ENCODE measurements around the gene TMEM132E.

The TMEM132E gene

DNA sequence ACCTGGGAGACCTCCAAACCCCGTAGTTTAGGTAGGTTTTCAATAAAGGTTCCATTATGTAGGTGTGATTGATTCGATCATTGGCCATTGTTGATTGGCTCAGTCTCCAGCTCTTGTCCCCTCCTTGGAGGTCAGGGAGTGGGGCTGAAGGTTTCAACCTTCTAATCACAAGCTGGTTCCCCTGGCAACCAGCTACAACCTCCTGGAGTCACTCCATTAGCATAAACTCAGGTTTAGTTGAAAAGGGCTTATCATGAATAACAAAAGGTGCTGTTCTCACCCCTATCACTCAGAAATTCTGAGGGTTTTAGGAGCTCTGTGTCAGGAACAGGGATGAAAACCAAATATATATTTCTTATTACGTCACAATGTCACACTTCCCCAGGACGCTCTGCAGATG, 28.5 kb downstream of the TMEM132E start:
- DNase-seq = no peak

DNA sequence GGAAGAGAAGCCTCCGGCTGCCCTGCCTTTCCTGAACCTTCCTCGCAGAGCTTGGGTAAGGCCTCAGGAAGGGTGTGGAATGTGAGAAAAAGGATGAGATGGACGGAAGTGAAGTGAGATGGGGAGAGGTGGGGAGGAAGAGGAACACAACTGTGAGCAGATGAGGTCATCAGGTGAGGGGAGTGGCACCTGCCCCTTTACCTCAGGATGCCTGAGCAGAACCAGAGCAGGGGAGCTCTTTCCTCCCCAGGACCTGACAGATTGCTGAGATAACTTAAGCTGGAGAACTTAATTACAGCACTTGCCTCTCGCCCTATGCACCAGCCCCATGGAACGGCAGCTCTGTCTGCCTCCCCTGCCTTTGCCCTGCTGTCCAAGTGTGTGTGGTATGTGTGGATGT, 29.8 kb downstream of the TMEM132E start:
- no peak for DNase-seq

DNA sequence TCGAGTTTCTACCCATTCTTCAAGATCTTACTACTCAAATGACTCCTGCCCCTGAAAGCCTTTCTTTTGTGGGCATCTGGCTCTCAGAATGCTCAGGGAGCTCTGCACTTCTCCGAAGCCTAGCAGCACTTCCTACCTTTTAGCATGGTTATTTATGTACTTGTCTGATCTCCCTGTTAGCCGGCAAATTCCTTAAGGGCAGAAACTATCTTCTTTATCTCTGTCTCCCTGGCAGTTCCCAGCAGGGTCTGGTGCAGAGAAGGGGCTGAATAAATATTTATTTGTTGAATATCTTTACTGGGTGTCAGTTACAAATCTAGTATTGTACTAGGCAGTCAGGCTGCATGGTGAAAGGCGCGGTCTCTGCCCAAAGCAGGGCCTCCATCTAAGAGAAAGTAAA, 30.7 kb downstream of the TMEM132E start:
- DNase-seq = no peak

DNA sequence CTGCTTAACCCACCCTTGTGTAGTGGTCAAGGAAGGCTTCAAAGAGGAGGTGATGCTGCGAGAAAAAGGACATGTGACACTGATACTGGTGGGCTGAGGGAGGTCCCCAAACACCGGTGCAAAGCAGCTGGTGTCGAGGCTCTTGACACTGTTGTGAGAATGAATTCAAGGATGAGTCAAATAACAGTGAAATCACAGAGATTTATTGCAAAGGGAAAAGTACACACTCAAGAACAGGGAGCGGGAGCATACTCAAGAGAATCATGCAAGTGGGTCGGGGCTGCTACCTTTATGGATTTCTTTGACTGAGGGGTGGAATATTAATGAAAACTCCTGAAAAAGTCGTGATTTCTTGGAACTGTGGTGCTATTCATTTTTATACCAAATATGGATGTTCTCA, 31.1 kb downstream of the TMEM132E start:
- DNase-seq = no peak

DNA sequence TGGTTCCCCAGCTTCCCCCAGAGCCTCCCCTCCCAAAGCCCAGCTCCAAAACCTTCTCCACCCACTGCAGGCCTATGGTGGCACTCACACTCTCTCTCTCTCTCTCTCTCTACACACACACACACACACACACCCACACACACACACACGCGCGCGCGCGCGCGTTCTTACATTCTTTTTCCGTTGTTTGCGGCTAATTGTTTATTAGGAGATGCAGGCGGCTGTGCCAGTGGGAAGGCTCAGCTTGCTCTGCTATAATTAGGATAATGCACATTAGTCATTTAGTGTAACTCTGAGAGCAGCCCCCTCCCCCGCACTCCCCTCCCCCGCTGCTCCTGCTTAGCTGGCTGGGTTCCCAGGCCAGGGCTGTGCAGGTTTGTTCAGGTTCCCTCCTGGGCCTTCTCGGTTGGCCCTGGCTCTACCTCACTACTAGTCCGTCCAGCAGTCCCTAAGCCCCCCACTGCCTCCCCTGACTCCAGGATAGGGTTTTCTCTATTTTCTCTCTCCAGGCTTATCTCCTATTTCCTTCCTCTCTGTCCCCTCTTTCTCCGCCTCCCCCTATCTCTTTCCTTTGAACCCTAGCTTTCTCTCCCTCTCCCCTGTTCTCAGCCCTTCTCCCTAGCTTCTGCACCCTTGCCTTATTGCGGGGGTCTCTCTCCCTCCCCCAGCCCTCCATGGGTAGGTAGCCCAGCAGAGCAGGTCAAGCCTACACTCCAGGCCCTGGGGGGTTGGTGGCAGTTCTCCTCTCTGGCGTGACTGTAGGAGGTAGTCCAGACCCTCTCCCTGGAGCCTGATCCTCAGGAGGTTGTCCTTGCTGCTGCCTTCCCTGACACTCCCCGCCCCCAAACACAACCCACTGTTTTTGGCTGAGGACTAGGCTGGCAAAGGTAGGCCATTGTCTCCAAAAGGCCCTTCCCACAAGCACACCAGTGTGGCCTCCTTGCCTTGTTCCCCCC, 34.0 kb downstream of the TMEM132E start:
- DNase-seq = no peak

DNA sequence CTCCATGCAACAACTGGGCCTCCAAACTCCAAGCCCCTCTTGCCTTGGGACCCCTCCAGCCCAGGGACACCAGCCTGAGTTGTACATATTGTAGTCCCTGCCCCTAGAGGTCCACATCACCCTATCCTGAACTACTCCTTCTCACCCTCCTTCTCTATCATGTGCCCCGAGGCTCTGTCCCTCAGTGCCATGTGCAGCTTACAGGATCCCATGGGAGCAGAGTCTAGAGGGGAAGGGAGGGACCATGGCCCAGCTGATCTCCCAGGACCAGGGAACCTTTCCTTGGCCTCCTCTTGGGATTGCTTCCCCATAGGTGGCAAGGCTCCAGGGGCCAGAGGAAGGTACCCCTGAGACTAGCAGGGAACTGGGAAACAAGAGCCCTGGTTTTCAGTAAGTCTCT, 35.3 kb downstream of the TMEM132E start:
- DNase-seq = no peak

DNA sequence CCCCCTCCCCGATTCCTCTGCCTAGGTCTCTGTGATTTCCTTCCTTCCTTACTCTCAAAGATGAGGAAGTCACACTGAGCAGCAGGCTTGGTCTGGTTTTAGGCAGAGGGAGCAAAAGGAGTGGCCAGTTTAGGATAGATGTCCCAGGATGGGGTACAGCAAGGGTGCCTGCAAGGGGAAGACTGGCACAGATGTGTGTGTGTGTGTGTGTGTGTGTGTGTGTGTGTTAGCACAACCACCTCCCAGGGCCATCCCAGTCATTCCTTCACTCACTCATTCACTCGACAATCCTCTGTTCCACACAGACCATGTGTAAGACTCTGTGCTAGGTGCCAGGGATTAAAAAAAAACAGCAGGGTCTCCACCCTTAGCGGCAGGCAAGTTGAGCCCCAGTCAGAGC, 35.9 kb downstream of the TMEM132E start:
- DNase-seq = no peak

DNA sequence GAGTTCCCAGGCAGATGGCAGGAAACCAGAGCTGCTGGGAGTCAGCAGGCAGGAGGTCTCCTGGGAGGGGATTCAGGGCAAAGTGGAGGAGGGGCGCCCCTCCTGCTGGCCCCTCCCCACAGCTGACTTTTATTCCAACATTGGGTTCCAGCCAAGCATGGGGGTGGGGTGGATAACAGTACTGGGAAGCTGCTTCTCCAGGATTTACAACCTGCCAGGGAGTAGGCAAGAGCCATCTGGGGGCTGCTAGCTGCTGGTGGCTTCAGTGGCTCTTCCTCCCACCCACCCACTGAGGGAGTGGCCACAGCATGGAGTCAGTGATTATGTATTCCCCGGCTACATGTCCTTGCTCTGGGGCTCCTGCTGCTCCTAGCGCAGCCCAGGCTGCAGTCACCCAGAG, 36.8 kb downstream of the TMEM132E start:
- DNase-seq = no peak

DNA sequence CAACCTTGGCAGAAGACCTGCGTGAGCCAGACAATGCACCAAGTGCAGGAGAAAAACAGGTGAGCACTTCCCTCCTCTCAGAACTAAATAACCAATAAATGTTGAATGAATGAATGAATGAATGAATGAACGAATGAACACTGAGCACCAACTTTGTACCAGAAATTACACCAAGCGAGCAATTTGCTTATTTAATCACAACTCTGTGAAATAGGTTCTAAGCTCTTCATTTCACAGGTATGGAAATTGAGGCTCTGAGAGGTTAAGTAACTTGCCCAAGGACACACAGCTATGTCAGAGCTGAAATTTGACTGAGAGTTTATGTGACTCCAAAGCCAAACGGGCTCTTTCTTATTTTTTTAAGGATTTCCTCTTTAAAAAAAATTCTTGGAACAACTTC, 38.0 kb downstream of the TMEM132E start:
- no peak for DNase-seq

DNA sequence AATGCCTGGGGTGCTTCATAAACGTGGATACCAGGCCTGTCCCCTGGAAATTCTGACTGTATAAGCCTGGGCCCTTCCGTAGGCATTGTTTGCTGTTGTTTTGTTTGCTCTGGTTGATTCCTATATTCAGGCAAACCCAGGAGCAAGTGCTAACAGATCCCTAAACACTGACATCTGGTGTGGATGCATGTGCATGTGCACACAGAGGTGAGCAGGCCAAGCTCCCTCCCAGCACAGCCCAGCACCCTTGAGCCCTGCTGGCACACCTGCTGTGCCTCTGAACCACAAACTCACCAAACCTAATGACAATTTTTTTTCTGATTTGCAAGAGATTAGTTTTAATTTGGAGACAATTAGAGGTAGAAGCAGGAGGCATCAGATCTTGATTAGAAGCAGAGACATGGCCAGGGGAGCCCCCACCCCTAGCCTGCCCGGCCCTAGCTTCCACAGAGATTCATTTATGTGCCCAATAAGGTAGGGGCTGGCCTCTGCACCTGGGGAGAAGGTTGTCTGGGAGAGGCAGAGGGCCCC, 40.4 kb downstream of the TMEM132E start:
- DNase-seq = no peak

DNA sequence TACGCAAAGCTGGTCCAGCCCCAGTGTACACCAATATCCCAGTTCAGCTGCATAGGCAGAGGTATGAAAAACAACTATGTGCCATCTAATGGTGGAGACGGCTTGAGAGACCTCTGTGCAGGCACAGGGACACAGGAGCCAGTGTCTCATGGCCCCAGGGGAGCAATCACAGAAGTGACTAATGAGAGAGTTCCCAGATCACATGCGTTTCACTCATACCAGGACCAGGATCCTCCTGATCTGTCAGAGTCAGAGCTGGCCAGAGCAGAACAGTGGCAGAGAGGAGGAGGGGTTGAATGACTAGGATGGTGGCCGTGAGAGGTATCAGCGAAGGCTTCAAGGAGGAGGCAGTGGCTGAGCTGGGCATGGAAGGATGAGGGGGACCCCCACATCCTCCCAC, 41.1 kb downstream of the TMEM132E start:
- no peak for DNase-seq

DNA sequence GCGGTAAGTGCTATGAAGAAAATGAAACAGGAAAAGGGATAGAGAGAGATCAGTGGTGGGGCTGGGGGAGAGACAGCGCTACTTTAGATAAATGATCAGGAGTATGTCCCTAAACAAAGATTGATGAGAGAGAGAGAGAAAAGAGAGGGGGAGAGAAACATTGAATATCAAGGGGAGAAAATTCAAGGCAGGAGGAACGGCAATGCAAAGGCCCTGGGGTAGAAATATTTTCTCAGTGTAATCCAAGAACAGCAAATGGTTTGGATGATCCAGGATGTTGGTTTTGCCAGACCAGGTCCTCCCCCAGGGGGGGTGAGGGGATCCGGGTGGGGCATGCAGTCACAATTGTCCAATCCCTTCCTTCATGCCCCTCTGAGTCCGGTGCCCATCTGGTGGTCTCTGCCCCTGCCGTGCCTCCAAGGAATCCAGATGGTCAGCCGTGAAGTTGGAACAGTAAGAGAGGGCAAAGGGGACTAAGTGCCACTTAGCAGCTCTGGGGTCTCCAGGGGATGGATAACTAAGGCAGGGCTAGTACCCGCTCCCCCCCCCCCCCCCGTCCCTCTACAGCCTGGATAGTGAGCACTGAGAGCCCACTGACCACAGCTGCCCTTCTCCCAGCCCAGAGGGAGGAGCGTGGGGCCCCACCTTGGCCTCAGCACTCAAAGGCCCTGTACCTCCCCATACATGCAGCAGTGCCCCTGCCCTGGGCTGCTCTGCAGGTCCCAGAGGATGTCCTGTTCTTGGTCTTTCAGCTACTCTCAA, 43.7 kb downstream of the TMEM132E start:
- no peak for DNase-seq

DNA sequence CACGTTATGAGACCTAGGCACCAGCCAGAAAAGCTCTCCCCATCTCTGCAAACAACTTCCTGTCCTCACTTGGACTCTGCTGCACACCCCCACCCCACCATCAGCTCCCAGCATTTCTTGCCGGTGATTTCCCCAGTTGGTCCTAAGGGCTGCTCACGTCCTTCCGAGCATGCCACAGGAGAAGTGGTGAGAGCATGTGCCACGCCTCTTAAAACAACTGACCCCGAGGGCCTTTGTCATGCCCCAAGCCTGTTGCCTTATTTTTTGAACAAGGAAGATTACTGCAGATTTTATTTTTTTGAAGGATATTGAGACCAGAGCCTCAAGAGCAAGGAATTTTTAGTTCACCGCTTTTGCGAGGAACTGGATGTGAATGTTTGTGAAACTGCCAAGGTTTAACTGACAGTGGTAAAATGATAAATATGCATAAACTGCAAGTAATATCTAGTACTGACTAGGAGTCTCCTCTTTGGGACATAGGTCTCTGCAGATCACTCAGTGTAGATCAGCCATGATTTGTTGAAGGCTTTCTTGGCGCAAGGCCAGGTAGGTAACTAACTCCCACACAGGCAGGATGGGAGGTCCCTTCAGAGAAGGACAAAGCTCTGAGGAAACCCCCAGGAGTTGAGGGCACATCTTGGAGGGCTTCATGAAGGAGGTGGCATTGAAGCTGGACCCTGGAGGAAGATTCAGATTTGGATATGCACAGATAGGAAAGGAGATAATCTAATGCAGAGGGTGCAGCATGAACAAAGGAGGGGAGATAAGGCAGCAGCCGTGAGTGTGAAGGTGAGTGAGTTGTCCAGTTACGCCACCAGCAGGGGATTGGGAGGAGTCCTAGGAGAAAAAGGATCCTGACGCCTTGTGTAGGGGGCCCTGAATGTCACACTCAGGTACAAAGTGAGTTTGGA, 44.7 kb downstream of the TMEM132E start:
- no peak for DNase-seq

DNA sequence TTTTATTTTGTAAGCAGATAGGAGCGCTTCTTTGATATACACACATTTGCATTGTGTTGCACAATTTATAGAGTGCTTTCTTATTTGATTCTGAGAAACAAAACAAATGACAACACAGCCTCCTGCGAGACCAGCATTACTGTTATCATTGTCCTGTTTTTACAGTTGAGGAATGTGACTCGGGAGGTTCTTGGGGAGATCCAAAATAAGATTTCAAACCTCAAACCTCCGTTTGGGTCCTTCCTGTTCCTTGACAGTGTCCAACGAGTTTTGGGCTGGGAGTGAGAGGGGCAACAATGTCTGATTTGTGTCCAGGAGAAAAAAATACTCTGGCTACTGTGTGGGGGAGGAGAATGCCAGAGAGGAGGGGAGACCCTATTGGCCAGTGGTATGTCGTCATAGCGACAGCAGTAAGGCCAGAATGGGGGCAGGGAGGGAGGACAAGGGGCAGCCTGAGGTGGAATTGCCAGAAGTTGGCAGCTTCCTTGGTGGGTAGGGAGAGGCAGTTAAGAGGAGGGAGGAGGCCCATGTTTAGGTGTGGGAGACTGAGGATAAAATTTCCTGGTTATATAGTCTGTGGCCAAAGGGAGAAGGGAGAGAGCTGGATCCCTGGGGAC, 45.5 kb downstream of the TMEM132E start:
- no peak for DNase-seq

DNA sequence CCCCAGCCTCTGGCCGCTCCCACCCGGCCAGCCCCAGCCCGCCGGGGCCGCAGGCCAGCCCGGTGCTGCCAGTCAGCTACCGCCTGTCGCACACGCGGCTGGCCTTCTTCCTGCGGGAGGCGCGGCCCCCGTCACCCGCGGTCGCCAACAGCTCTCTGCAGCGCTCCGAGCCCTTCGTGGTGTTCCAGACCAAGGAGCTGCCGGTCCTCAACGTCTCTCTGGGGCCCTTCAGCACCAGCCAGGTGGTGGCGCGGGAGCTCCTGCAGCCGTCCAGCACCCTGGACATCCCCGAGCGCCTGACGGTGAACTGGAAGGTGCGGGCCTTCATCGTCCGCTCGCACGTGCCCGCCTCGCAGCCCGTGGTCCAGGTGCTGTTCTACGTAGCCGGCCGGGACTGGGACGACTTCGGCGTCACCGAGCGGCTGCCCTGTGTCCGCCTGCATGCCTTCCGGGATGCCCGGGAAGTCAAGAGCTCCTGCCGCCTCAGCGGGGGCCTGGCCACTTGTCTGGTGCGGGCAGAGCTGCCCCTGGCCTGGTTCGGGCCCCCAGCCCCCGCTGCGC, 46.8 kb downstream of the TMEM132E start:
- no peak for DNase-seq

DNA sequence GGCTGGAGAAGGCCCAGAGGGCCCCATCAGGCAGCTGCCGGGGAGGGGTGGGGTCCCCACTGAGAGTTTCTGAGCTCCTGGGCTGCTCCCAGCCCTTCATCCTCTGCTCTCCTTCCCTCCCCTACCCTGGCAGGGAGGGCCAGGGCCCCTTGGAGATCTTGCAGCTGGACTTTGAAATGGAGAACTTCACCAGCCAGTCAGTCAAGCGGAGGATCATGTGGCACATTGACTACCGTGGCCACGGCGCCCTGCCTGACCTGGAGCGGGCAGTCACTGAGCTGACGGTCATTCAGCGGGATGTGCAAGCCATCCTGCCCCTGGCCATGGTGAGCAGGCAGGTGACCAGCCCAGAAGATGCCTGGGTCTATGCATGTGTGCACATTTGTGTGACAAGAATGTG, 49.5 kb downstream of the TMEM132E start:
- DNase-seq = no peak

DNA sequence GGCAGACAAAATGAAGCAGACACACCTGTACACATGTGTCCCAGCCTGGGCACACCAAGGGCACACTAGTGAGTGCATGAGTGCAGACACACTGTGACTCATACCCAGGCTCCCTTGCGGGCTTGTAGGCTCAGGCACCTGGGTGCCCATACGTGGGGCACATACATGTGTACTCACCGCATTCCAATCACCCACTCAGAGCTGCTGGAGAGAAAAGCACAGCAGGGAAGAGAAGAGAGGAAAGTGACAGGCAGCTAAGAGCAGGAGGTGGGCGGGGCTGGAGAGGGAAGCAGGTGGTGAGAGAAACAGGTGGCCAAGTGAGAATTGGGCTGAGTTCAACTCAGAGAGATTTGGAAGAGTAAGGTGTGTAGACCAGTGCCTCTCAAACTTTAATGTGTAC, 54.0 kb downstream of the TMEM132E start:
- DNase-seq = peak; percentile 91

DNA sequence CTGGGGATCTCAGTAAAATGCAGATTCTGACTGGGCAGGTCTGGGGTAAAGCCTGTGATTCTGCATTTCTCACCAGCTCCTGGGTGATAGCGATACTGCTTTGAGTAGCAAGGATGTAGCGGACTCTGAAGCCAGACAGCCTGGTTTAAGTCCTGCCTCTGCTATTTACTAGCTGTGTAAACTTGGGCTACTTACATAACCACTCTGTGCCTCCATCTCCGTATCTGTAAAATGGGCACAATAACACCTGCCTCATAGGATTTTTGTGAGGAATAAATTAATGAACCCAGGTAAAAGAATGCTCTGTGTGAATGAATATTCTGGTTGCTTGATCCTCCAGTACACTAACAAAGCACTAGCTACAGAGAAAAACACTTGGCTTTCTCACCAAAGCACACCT, 54.4 kb downstream of the TMEM132E start:
- DNase-seq = no peak

DNA sequence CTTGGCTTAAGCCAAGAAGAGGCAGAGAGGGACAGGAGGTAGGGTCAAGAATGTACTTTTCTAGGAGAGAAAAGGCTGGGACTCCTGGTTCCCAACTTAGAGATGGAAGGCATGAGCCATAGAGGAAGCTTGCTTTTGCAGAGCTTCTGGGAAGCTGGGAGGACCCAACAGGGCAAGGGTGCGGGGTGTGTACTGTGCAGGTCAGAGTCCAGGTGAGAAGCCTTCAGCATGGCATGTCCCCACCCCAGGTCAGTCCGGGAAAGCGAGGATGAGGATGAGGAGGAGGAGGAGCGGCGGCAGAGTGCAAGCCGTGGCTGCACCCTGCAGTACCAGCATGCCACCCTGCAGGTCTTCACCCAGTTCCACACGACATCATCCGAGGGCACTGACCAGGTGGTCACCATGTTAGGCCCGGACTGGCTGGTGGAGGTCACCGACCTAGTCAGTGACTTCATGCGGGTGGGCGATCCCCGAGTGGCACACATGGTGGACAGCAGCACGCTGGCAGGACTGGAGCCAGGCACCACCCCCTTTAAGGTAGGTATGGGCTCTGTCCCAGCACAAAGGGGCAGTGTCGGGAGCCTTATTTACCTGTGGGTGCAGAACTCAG, 55.3 kb downstream of the TMEM132E start:
- DNase-seq = no peak

DNA sequence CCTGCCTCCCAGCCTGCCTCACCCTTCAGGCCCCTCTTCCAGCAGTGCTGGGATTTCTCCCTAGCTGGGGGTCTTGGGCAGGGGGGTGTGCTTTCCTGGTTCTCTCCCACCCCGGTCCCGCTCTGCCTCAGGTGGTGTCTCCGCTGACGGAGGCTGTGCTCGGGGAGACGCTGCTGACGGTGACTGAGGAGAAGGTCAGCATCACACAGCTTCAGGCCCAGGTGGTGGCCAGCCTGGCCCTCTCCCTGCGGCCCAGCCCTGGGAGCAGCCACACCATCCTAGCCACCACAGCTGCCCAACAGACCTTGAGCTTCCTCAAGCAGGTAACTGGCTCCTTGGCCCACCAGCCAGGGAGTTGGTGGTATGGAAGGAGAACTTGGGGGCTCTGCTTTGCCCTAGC, 56.5 kb downstream of the TMEM132E start:
- no peak for DNase-seq

DNA sequence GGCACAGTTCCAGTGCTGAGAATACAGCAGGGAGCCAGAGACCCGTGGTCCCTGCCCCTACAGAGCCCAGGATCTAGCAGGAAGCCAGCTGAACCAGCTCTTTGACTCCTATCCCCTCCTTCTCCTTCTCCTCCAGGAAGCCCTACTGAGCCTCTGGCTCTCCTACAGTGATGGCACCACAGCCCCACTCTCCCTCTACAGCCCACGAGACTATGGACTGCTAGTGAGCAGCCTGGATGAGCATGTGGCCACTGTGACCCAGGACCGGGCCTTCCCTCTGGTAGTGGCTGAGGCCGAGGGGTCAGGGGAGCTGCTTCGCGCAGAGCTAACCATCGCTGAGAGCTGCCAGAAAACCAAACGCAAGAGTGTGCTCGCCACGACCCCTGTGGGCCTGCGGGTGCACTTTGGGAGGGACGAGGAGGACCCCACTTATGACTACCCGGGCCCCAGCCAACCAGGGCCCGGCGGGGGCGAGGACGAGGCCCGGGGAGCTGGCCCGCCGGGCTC, 57.7 kb downstream of the TMEM132E start:
- no peak for DNase-seq

Measured in NCI-H187 treated with DMSO at 0.1 percent for 48 hours (cell line).